SU-DHL-6 (cell line): Measurements from ENCODE around the gene SELENOO.

Experiments used
- H2AFZ ChIP-seq: fragments of 200-600 bp; sonication (generic); 2 replicates; pipeline ENCODE4 v1.6.1; 2014; ENCODE audit warnings: low read depth, mild to moderate bottlenecking, moderate library complexity, mixed read lengths, antibody characterized with exemption, low read length; ENCODE audit not compliant: severe bottlenecking
- H3F3A ChIP-seq: fragments of 200-600 bp; shearing (Covaris generic); 2 replicates; pipeline ENCODE4 v1.6.0; 2016; ENCODE audit warnings: antibody characterized with exemption, mild to moderate bottlenecking; ENCODE audit not compliant: insufficient read depth
- H3K27ac ChIP-seq: fragments of 200-600 bp; sonication (generic); 2 replicates; pipeline ENCODE4 v1.5.1; 2016; ENCODE audit warnings: low read depth, mild to moderate bottlenecking, low read length, moderate library complexity, mixed read lengths
- H3K27me3 ChIP-seq: fragments of 200-600 bp; sonication (generic), shearing (Covaris generic); 2 replicates; pipeline ENCODE4 v1.6.0; 2014; ENCODE audit warnings: mild to moderate bottlenecking, low read length
- H3K36me3 ChIP-seq: fragments of 200-600 bp; sonication (generic); 2 replicates; pipeline ENCODE4 v1.6.1; 2014; ENCODE audit warnings: mild to moderate bottlenecking, low read length, mixed read lengths
- H3K4me2 ChIP-seq: fragments of 300-600, 200-600 bp; shearing (Covaris generic), sonication (generic); 2 replicates; pipeline ENCODE4 v1.6.0; 2014; ENCODE audit warnings: low read length, low read depth, mild to moderate bottlenecking; ENCODE audit not compliant: poor library complexity, severe bottlenecking
- H3K4me3 ChIP-seq: fragments of 200-600 bp; sonication (generic); 2 replicates; pipeline ENCODE4 v1.5.1; 2014; ENCODE audit warnings: antibody characterized with exemption, low read length, mild to moderate bottlenecking, mixed read lengths; ENCODE audit not compliant: insufficient read depth, poor library complexity, severe bottlenecking
- H3K79me2 ChIP-seq: fragments of 200-600 bp; sonication (generic); 2 replicates; pipeline ENCODE4 v1.6.1; 2014; ENCODE audit warnings: mild to moderate bottlenecking, low read length, moderate library complexity; ENCODE audit not compliant: insufficient read depth
- H3K9ac ChIP-seq: fragments of 200-600 bp; sonication (generic); 2 replicates; pipeline ENCODE4 v1.7.0; 2014; ENCODE audit warnings: mild to moderate bottlenecking, low read length
- H3K9me2 ChIP-seq: fragments of 200-600 bp; sonication (generic); replicated peaks from 2 replicates; pipeline ENCODE4 v1.6.1; 2014; ENCODE audit warnings: low read length; ENCODE audit not compliant: insufficient read depth
- H3K9me3 ChIP-seq: fragments of 200-600 bp; sonication (generic); 2 replicates; pipeline ENCODE4 v1.6.1; 2014; ENCODE audit warnings: low read length, mixed read lengths; ENCODE audit not compliant: insufficient read depth
- H4K20me1 ChIP-seq: fragments of 200-600 bp; sonication (generic); 2 replicates; pipeline ENCODE4 v1.6.1; 2014; ENCODE audit warnings: low read depth, mild to moderate bottlenecking, antibody characterized with exemption, low read length, moderate library complexity, mixed read lengths
- CTCF ChIP-seq: fragments of 200-600 bp; sonication (generic); IDR thresholded peaks from one replicate; pipeline ENCODE4 v1.5.1; 2017; ENCODE audit warnings: antibody characterized with exemption, mild to moderate bottlenecking, low read length, moderate library complexity; ENCODE audit not compliant: insufficient read depth, poor library complexity, severe bottlenecking
- EZH2phosphoT487 ChIP-seq: fragments of 200-600 bp; sonication (generic), shearing (Covaris generic); conservative IDR thresholded peaks from 2 replicates; pipeline ENCODE4 v1.6.1; 2018; ENCODE audit warnings: mild to moderate bottlenecking, antibody characterized with exemption, low read length, moderate library complexity, mixed read lengths

SELENOO gene

GRCh38 chr22:50249341-50250248, 48.8 kb downstream of the SELENOO start:
- peaks cover 20% of the 10 kb centered on the region for H3F3A ChIP-seq
- no peak for TF ChIP-seq EZH2phosphoT487
- TF ChIP-seq CTCF, result no peak
- no peaks in the 10 kb centered on the region for H3K9me2 ChIP-seq
- 0 out of 2 replicates have a peak, but pooled peaks cover 7% of the 10 kb centered on the region for H3K79me2 ChIP-seq
- no peaks in the 10 kb centered on the region for H4K20me1 ChIP-seq
- no peaks in the 10 kb centered on the region for H3K9me3 ChIP-seq
- no peaks in the 10 kb centered on the region for H3K27me3 ChIP-seq
- no peaks in the 10 kb centered on the region for H3K36me3 ChIP-seq
- no peak overlapping the region for H3K27ac ChIP-seq
- 0 out of 2 replicates have a peak overlapping the region, but pooled peaks have one; percentile 87 for H3K9ac ChIP-seq
- peak overlapping the region; percentile 85 for H3K4me3 ChIP-seq
- H3K4me2 ChIP-seq, result peak overlapping the region; percentile 76
- no peak overlapping the region for H2AFZ ChIP-seq

GRCh38 chr22:50250249-50250554, 49.4 kb downstream of the SELENOO start:
- H4K20me1 ChIP-seq, result no peaks in the 10 kb centered on the region
- peak overlapping the region; percentile 76 for H3K4me2 ChIP-seq
- peak overlapping the region; percentile 74 for H3K27ac ChIP-seq
- peak overlapping the region; percentile 85 for H3K4me3 ChIP-seq
- H3K9ac ChIP-seq, result peak overlapping the region; percentile 87
- peaks cover 18% of the 10 kb centered on the region; the same call in 1 of the 2 replicates for H3F3A ChIP-seq
- no peaks in the 10 kb centered on the region for H3K9me3 ChIP-seq
- H3K36me3 ChIP-seq, result no peaks in the 10 kb centered on the region
- no peaks in the 10 kb centered on the region for H3K9me2 ChIP-seq
- no peak overlapping the region for H2AFZ ChIP-seq
- H3K27me3 ChIP-seq, result no peaks in the 10 kb centered on the region
- TF ChIP-seq EZH2phosphoT487, result no peak
- 0 out of 2 replicates have a peak, but pooled peaks cover 7% of the 10 kb centered on the region for H3K79me2 ChIP-seq

- H3F3A ChIP-seq, result peaks cover 18% of the 10 kb centered on the region; the same call in 1 of the 2 replicates
- H3K4me2 ChIP-seq, result peak within 1 kb of the TSS; percentile 76
- no peaks in the 10 kb centered on the region for H3K36me3 ChIP-seq
- peak within 1 kb of the TSS; percentile 74 for H3K27ac ChIP-seq
- H3K9ac ChIP-seq, result peak within 1 kb of the TSS; percentile 87
- 0 out of 2 replicates have a peak, but pooled peaks cover 7% of the 10 kb centered on the region for H3K79me2 ChIP-seq
- H3K4me3 ChIP-seq, result peak within 1 kb of the TSS; percentile 85
- H3K27me3 ChIP-seq, result no peaks in the 10 kb centered on the region
- H3K9me2 ChIP-seq, result no peaks in the 10 kb centered on the region
- no peak for TF ChIP-seq CTCF
- no peak for TF ChIP-seq EZH2phosphoT487
- H3K9me3 ChIP-seq, result no peaks in the 10 kb centered on the region
- peak within 1 kb of the TSS; percentile 18 for H2AFZ ChIP-seq
- no peaks in the 10 kb centered on the region for H4K20me1 ChIP-seq
These were observed 50.0 kb downstream of the SELENOO start, which contains the start of gene HDAC10 for GRCh38 chr22:50250555-50251476. Gene HDAC10, minus strand, starts transcription at chr22:50251265. Its CDS starts 233 bp downstream, at chr22:50251032.
